Suprapubic skin (tissue), 4 donors: ENCODE data around the gene CTNNAL1. TPM values are rescaled to one million over a fixed set of nuclear protein-coding genes. Genes with fewer than 3 reads are reported as not detected.
A peak's percentile ranks its signal among the peaks of the same experiment; 100 is the strongest.

Experiments
- DNase-seq, 2 donors: peaks; one replicate each; pipeline ENCODE4 v3.0.0-alpha.2; 2019; ENCODE audit warnings: low spot score in 2 of 2
- H3K27ac ChIP-seq: fragments of 200-600 bp; sonication (generic); one replicate; pipeline ENCODE4 v1.5.1; 2019
- H3K27me3 ChIP-seq: fragments of 200-600 bp; sonication (generic); one replicate; pipeline ENCODE4 v1.5.1; 2019
- H3K36me3 ChIP-seq: fragments of 200-600 bp; sonication (generic); one replicate; pipeline ENCODE4 v1.5.1; 2019
- H3K4me1 ChIP-seq: fragments of 200-600 bp; sonication (generic); one replicate; pipeline ENCODE4 v1.5.1; 2019
- H3K4me3 ChIP-seq: fragments of 200-600 bp; sonication (generic); one replicate; pipeline ENCODE4 v1.5.1; 2019; ENCODE audit warnings: mild to moderate bottlenecking
- H3K9me3 ChIP-seq: fragments of 200-600 bp; sonication (generic); one replicate; pipeline ENCODE4 v1.5.1; 2019
- CTCF ChIP-seq, 2 donors: fragments of 200-600 bp in 1 of 2; fragments of 450-650 bp in 1 of 2; sonication (generic) in 1 of 2; IDR thresholded peaks; one replicate each; pipeline ENCODE4 v1.5.1; 2016 to 2019; ENCODE audit warnings: antibody characterized with exemption in 2 of 2, mild to moderate bottlenecking in 1 of 2, moderate library complexity in 1 of 2
- EP300 ChIP-seq: sonication (generic); formaldehyde crosslinking; IDR thresholded peaks from one replicate; pipeline ENCODE4 v1.6.1; 2017; ENCODE audit warnings: antibody characterized with exemption
- POLR2A ChIP-seq, 2 donors: fragments of 450-650 bp; IDR thresholded peaks; one replicate each; pipeline ENCODE4 v1.6.1; 2017; ENCODE audit warnings: antibody characterized with exemption in 2 of 2, mild to moderate bottlenecking in 2 of 2, moderate library complexity in 2 of 2
- POLR2AphosphoS5 ChIP-seq, 3 donors: sonication (generic); formaldehyde crosslinking; IDR thresholded peaks; one replicate each; pipeline ENCODE4 v1.6.1; 2017; ENCODE audit warnings: antibody characterized with exemption in 3 of 3
- WGBS: methylation state at CpG from one replicate; pipeline ENCODE4 v1.1.5; 2018; 5-methylcytosine and 5-hydroxymethylcytosine counted together
- total RNA-seq, 4 donors: library from RNA; depleted of rRNA; stranded (reverse); fragments of >200 nt; gene quantifications; one replicate each; pipeline ENCODE4 v1.1.0, GENCODE V29; 2016

Gene CTNNAL1
- total RNA-seq, 4 donors from 2014 or later = 13.0 to 23.2 (median 16.0) TPM

GRCh38 chr9:108953983-108954574 lies 59.2 kb downstream of the CTNNAL1 start:
- WGBS = under 1% methylated on average over 3 of the region's 3 CpGs
- no peaks in the 10 kb centered on the region for H3K27me3 ChIP-seq
- peaks cover 4% of the 10 kb centered on the region for H3K4me1 ChIP-seq
- H3K9me3 ChIP-seq = no peaks in the 10 kb centered on the region
- H3K36me3 ChIP-seq = no peaks in the 10 kb centered on the region
- no peak for DNase-seq
- TF ChIP-seq CTCF (IDR thresholded peaks at IDR 0.05) = peak; percentile 7 to 47
- TF ChIP-seq EP300 = no peak
- H3K27ac ChIP-seq = no peak overlapping the region
- no peak overlapping the region for H3K4me3 ChIP-seq

GRCh38 chr9:108951578-108951977 lies 61.7 kb downstream of the CTNNAL1 start:
- H3K4me3 ChIP-seq = no peak overlapping the region
- no peak for DNase-seq
- TF ChIP-seq POLR2AphosphoS5 (IDR thresholded peaks at IDR 0.05) = no peak
- no peak for TF ChIP-seq CTCF (IDR thresholded peaks at IDR 0.05)
- TF ChIP-seq EP300 = no peak
- no peak for TF ChIP-seq POLR2A (IDR thresholded peaks at IDR 0.05)

GRCh38 chr9:108950168-108950567 lies 63.1 kb downstream of the CTNNAL1 start:
- H3K27ac ChIP-seq = no peak overlapping the region
- TF ChIP-seq CTCF (IDR thresholded peaks at IDR 0.05) = no peak
- TF ChIP-seq EP300 = no peak
- no peak for TF ChIP-seq POLR2AphosphoS5 (IDR thresholded peaks at IDR 0.05)
- no peak for TF ChIP-seq POLR2A (IDR thresholded peaks at IDR 0.05)
- no peak overlapping the region for H3K4me3 ChIP-seq
- H3K4me1 ChIP-seq = peaks cover 4% of the 10 kb centered on the region
- 82% methylated on average over 1 of the region's 1 CpG for WGBS
- DNase-seq = no peak
- H3K9me3 ChIP-seq = no peaks in the 10 kb centered on the region
- H3K36me3 ChIP-seq = peaks cover 5% of the 10 kb centered on the region
- H3K27me3 ChIP-seq = no peaks in the 10 kb centered on the region

More at GRCh38 chr9:108951578-108951977, 61.7 kb downstream of the CTNNAL1 start:
- 52% methylated on average over 2 of the region's 2 CpGs for WGBS
- Histone ChIP-seq H3K9me3 (no peaks in the 10 kb centered on the region), H3K27me3 (no peaks in the 10 kb centered on the region), H3K36me3 (no peaks in the 10 kb centered on the region), H3K4me1 (peaks cover 4% of the 10 kb centered on the region), H3K27ac (no peak overlapping the region)

- WGBS = 90% methylated on average over 4 of the region's 4 CpGs
- Histone ChIP-seq H3K27me3 (no peaks in the 10 kb centered on the region), H3K4me3 (no peak overlapping the region), H3K36me3 (peaks cover 15% of the 10 kb centered on the region), H3K27ac (no peak overlapping the region), H3K9me3 (no peaks in the 10 kb centered on the region), H3K4me1 (peaks cover 9% of the 10 kb centered on the region)
- DNase-seq = no peak
- no peak for TF ChIP-seq CTCF (IDR thresholded peaks at IDR 0.05)
- TF ChIP-seq POLR2A (IDR thresholded peaks at IDR 0.05) = no peak
- no peak for TF ChIP-seq POLR2AphosphoS5 (IDR thresholded peaks at IDR 0.05)
- TF ChIP-seq EP300 = no peak
Observed at GRCh38 chr9:108939975-108940374, 73.3 kb downstream of the CTNNAL1 start.

GRCh38 chr9:108937561-108938305 lies 75.6 kb downstream of the CTNNAL1 start:
- H3K27ac ChIP-seq = no peak overlapping the region
- H3K27me3 ChIP-seq = no peaks in the 10 kb centered on the region
- H3K36me3 ChIP-seq = peaks cover 15% of the 10 kb centered on the region
- TF ChIP-seq POLR2A (IDR thresholded peaks at IDR 0.05) = no peak
- TF ChIP-seq POLR2AphosphoS5 (IDR thresholded peaks at IDR 0.05) = no peak
- TF ChIP-seq CTCF (IDR thresholded peaks at IDR 0.05) = no peak
- TF ChIP-seq EP300 = no peak
- WGBS = 84% methylated on average over 5 of the region's 5 CpGs
- no peak overlapping the region for H3K4me3 ChIP-seq
- no peak for DNase-seq
- no peaks in the 10 kb centered on the region for H3K9me3 ChIP-seq
- peaks cover 19% of the 10 kb centered on the region for H3K4me1 ChIP-seq
